Fibroblast of peridontal ligament (primary cell): Measurements from ENCODE around the gene PPP1R12C.
A peak's percentile ranks its signal among the peaks of the same experiment; 100 is the strongest.
"Not testable (repeated sequence)": the region's sequence is repeated elsewhere in the genome, so short reads cannot be mapped to it uniquely, and the experiment has no call there.

Experiments used
- DNase-seq: peaks from one replicate; pipeline ENCODE4 v3.0.0-alpha.2; 2010; ENCODE audit errors: extremely low read depth

Gene PPP1R12C

DNA sequence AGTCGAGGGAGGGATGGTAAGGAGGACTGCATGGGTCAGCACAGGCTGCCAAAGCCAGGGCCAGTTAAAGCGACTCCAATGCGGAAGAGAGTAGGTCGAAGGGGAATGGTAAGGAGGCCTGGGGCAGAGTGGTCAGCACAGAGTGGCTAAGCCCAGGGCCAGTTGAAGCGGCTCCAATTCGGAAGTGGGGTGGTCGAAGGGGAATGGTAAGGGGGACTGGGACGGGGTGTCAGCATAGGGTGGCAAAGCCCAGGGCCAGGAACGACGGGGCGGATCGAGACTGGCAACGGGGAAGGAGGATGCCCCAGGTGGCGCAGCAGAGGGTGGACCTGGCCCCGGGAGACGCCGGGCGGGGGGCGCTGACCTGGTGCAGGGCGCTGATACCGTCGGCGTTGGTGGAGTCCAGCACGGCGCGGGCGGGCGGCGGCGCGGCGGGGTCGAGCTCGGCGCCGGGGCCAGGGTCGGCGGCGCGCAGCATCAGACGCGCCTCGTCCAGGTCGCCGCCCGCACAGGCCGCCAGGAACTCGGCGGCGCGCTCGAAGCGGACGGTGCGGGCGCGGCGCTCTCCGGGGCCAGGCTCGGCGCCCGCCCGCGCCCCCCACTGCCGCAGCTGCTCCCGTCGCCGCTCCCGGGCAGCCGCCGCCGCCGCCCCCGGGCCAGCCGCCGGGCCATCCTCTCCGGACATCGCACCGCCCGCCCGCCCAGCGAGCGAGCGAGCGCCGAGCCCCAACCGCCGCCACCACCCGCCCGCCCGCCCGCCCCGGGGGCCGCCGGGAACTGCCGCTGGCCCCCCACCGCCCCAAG is at the start of gene PPP1R12C:
Gene PPP1R12C, minus strand, starts transcription at position 779 of the 804 bp plus-strand sequence. Its CDS starts 94 bp downstream, at position 685.
- DNase-seq = no peak

GRCh38 chr19:55166530-55167268 is 49.3 kb upstream of the PPP1R12C start, which contains the start of gene DNAAF3:
Gene DNAAF3 (minus strand): TSS chr19:55166613. CDS start chr19:55166413, 200 bp downstream.
- DNase-seq = peak; percentile 94

GRCh38 chr19:55165952-55166529 is 48.6 kb upstream of the PPP1R12C start:
- DNase-seq = peak; percentile 55

DNA sequence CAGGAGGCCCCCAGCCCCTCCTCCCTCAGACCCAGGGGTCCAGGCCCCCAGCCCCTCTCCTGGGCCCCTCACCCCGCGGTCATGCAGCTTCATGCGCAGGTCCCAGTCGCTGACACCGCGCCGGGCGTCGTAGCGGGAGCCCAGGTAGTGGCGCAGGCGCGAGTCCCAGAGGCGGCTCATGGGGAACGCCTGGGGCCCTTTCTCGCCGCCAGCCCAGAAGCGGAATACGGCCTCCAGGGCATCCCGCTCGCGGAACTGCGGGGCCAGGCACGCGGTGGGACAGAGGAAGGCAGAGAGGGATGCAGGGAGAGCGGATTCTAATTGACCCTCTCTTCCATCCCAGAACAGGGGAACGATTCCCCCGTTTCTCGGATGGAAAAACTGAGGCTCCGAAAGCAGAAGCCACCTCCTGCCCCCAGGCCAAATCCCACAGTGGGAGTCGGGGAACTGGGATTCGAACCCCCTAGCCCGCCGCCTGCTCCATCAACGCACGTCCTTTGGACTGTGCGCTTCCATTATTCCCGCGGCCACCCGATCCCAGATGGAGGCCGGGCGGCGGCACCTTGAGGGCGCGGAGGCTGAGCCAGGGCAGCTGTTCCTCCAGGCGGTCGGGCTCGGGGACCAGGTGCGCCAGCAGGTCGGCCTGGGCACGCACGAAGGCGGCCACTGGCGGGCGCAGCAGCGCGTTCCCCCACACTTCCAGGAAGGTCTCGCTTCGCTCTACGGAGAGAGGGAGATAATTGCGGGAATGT is 44.3 kb upstream of the PPP1R12C start:
- no peak for DNase-seq

DNA sequence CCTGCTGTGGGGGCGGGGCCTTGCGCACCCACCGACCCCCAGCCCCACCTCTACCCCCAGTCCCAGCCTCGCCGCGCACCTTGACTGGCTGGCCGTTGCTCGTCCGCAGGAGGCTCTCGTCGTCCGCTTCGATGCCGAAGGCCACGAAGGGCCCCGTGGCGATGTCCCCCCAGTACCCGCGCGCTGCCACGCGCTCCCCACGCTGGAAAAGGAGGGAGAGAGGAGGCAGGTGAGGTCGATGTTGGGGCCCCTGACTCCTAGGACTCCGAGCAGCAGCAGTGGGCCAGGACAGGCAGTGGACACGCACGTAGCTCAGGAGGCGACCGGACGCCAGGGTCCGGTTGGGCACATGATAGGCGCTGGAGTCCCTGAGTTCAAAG is 43.5 kb upstream of the PPP1R12C start:
- no peak for DNase-seq

GRCh38 chr19:55160128-55160985 is 42.9 kb upstream of the PPP1R12C start:
- peak; percentile 60 for DNase-seq

GRCh38 chr19:55158848-55159749 is 41.7 kb upstream of the PPP1R12C start:
- DNase-seq = peak; percentile 36

- no peak for DNase-seq
These were observed 41.0 kb upstream of the PPP1R12C start for GRCh38 chr19:55158423-55158822.

GRCh38 chr19:55157064-55157908 is 39.8 kb upstream of the PPP1R12C start, which contains the start of gene TNNI3:
Gene TNNI3 (minus strand): TSS chr19:55157732. CDS start chr19:55157589, 143 bp downstream.
- no peak for DNase-seq

- no peak for DNase-seq
These were observed 39.0 kb upstream of the PPP1R12C start for GRCh38 chr19:55156202-55157063.

GRCh38 chr19:55155784-55156183 is 38.3 kb upstream of the PPP1R12C start:
- DNase-seq = not testable (repeated sequence)

- no peak for DNase-seq
These were observed 36.3 kb upstream of the PPP1R12C start for GRCh38 chr19:55153652-55154264.

GRCh38 chr19:55152017-55152416 is 34.6 kb upstream of the PPP1R12C start:
- DNase-seq = no peak

DNA sequence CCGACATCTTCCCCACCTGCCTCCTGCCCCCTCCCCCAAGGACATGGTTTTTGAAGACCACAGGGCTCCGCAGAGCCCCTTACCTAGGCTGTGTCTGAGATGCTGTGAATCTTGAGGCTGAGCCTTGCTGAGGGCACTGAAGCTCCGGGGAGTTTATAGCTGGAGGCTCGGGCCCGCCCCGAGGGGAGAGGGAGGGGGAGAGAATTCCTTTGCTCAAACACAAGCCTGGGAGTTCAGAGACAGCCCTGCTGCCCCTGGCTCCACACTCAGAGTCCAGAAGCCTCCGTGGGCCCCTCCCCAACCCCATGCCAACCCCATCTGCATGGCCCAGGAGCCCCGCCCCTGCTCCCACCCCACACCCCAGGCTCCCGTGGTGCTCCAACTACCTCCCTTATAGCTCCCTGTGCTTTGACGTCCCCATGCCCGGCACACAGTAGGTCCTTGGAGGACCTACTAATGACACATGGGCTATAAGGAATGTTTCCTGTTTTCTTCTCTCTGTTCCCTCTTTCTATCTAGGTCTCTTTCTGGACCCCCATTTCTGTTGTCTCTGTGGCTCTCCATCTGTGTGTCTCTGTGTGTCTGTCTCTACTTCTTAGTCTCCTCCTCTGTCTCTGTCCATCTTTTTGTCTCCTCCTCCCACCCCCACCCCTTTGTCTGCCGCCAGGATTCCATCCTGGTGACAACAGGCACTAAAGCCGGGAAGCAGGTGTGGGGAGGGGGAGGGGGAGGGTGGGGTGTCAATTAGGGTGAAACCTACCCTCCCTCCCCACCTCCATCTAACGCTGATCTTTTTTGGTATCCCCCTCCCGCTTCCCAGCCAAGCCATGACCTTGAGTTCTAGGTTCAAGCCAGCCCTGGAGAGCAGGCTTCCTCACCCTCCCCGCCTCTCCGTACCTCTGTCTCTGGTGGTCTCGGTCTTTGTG is 31.9 kb upstream of the PPP1R12C start, which contains the start of gene TNNT1:
Gene TNNT1, minus strand, starts transcription at position 129 of the 926 bp plus-strand sequence. CDS start 2,049 bp downstream, outside the sequence.
- DNase-seq = no peak

DNA sequence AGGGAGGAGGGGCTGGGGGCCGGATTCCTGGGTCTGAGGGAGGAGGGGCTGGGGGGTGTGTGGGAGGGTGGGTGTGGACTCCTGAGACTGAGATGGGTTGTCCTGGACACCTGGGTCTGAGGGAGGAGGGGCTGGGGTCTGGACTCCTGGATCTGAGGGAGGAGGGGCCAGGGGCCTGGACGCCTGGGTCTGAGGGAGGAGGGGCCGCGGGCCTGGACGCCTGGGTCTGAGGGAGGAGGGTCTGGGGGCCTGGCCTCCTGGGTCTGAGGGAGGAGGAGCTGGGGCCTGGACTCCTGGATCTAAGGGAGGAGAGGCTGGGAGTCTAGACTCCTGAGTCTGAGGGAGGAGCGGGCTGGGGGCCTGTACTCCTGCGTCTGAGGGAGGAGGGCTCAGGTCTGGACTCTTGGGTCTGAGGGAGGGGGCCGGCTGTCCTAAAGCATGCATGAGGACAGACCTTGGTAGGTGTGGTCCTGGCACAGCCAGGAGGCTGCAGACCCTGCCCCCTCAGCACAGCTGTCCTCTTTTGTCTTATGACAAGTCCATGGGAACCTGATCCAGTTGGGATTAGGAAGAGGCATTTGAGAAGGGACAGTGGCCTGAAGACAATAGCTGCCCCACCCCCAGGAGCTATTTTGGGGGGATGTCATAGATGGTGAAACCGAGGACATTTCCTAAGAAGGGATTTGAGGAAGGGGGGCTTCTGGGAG is 30.3 kb upstream of the PPP1R12C start:
- no peak for DNase-seq
